ENCODE measurements around the gene ZMYM4.

Gene ZMYM4

GRCh38 chr1:35279555-35279904, 11.0 kb downstream of the ZMYM4 start:
- Histone ChIP-seq H3K27ac (replicated peaks) (no peak overlapping the region), H3K4me3 (replicated peaks; ENCODE audit: insufficient read depth, low read length) (no peak overlapping the region), H3K27me3 (ENCODE audit: insufficient read depth, poor library complexity, severe bottlenecking) (no peaks in the 10 kb centered on the region)
- no peak for DNase-seq (ENCODE audit: low read depth in 1 of 2, low spot score in 1 of 2)
- no peak for TF ChIP-seq POLR2AphosphoS5 (IDR thresholded peaks at IDR 0.05; ENCODE audit: low read depth)
- TF ChIP-seq CTCF (IDR thresholded peaks at IDR 0.05; ENCODE audit: insufficient read depth, low read length): no peak
- no peak for TF ChIP-seq SPI1 (IDR thresholded peaks at IDR 0.05; ENCODE audit: borderline replicate concordance, low read depth)

- H3K27me3 ChIP-seq (ENCODE audit: insufficient read depth, poor library complexity, severe bottlenecking): no peaks in the 10 kb centered on the region
- no peak overlapping the region for H3K27ac ChIP-seq (replicated peaks)
- H3K4me3 ChIP-seq (replicated peaks; ENCODE audit: insufficient read depth, low read length): no peak overlapping the region
- TF ChIP-seq, protein P1, sequence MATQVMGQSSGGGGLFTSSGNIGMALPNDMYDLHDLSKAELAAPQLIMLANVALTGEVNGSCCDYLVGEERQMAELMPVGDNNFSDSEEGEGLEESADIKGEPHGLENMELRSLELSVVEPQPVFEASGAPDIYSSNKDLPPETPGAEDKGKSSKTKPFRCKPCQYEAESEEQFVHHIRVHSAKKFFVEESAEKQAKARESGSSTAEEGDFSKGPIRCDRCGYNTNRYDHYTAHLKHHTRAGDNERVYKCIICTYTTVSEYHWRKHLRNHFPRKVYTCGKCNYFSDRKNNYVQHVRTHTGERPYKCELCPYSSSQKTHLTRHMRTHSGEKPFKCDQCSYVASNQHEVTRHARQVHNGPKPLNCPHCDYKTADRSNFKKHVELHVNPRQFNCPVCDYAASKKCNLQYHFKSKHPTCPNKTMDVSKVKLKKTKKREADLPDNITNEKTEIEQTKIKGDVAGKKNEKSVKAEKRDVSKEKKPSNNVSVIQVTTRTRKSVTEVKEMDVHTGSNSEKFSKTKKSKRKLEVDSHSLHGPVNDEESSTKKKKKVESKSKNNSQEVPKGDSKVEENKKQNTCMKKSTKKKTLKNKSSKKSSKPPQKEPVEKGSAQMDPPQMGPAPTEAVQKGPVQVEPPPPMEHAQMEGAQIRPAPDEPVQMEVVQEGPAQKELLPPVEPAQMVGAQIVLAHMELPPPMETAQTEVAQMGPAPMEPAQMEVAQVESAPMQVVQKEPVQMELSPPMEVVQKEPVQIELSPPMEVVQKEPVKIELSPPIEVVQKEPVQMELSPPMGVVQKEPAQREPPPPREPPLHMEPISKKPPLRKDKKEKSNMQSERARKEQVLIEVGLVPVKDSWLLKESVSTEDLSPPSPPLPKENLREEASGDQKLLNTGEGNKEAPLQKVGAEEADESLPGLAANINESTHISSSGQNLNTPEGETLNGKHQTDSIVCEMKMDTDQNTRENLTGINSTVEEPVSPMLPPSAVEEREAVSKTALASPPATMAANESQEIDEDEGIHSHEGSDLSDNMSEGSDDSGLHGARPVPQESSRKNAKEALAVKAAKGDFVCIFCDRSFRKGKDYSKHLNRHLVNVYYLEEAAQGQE (IDR thresholded peaks at IDR 0.05; ENCODE audit: insufficient replicate concordance, low read depth): no peak
- no peak for TF ChIP-seq SPI1 (IDR thresholded peaks at IDR 0.05; ENCODE audit: borderline replicate concordance, low read depth)
- no peak for TF ChIP-seq POLR2AphosphoS5 (IDR thresholded peaks at IDR 0.05; ENCODE audit: low read depth)
- no peak for TF ChIP-seq CTCF (IDR thresholded peaks at IDR 0.05; ENCODE audit: insufficient read depth, low read length)
- no peak for TF ChIP-seq GABPA (IDR thresholded peaks at IDR 0.05; ENCODE audit: low read depth)
- no peak for DNase-seq (ENCODE audit: low read depth in 1 of 2, low spot score in 1 of 2)
These were observed 11.5 kb downstream of the ZMYM4 start for GRCh38 chr1:35280006-35280405.

DNA sequence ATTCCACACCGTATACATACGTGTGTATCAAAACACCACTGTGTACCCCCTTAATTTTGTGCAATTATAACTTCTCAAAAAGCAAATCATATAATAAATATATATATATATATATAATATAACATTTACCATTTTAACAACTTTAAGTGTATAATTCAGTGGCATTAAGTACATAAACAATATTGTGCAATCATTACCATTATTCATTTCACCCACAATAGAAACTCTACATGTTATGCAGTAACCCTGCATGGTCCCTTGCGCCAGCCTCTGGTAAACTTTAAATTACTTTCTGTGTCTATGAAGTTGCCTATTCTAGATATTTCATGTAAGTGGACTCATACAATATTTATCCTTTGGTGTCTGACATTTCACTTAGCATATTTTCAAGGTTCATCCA, 13.1 kb downstream of the ZMYM4 start:
- H3K27me3 ChIP-seq (ENCODE audit: insufficient read depth, poor library complexity, severe bottlenecking): no peaks in the 10 kb centered on the region
- no peak overlapping the region for H3K27ac ChIP-seq (replicated peaks)
- H3K4me3 ChIP-seq (replicated peaks; ENCODE audit: insufficient read depth, low read length): no peak overlapping the region
- TF ChIP-seq POLR2AphosphoS5 (IDR thresholded peaks at IDR 0.05; ENCODE audit: low read depth): no peak
- no peak for TF ChIP-seq CTCF (IDR thresholded peaks at IDR 0.05; ENCODE audit: insufficient read depth, low read length)
- TF ChIP-seq GABPA (IDR thresholded peaks at IDR 0.05; ENCODE audit: low read depth): no peak
- TF ChIP-seq, protein P1 (IDR thresholded peaks at IDR 0.05; ENCODE audit: insufficient replicate concordance, low read depth): no peak
- TF ChIP-seq SPI1 (IDR thresholded peaks at IDR 0.05; ENCODE audit: borderline replicate concordance, low read depth): no peak
- no peak for DNase-seq (ENCODE audit: low read depth in 1 of 2, low spot score in 1 of 2)

- H3K4me3 ChIP-seq (replicated peaks; ENCODE audit: insufficient read depth, low read length): no peak overlapping the region
- H3K27ac ChIP-seq (replicated peaks): no peak overlapping the region
- DNase-seq (ENCODE audit: low read depth in 1 of 2, low spot score in 1 of 2): no peak
- no peaks in the 10 kb centered on the region for H3K27me3 ChIP-seq (ENCODE audit: insufficient read depth, poor library complexity, severe bottlenecking)
- no peak for TF ChIP-seq GABPA (IDR thresholded peaks at IDR 0.05; ENCODE audit: low read depth)
- TF ChIP-seq SPI1 (IDR thresholded peaks at IDR 0.05; ENCODE audit: borderline replicate concordance, low read depth): no peak
- TF ChIP-seq CTCF (IDR thresholded peaks at IDR 0.05; ENCODE audit: insufficient read depth, low read length): no peak
- TF ChIP-seq POLR2AphosphoS5 (IDR thresholded peaks at IDR 0.05; ENCODE audit: low read depth): no peak
- TF ChIP-seq, protein P1 (IDR thresholded peaks at IDR 0.05; ENCODE audit: insufficient replicate concordance, low read depth): no peak
These were observed 13.7 kb downstream of the ZMYM4 start for GRCh38 chr1:35282172-35282571.
